Vagina (tissue), 2 donors: ENCODE measurements around the gene CLASP2.
"Not testable (repeated sequence)": the region's sequence is repeated elsewhere in the genome, so short reads cannot be mapped to it uniquely, and the experiment has no call there.

Experiments used
- POLR2A ChIP-seq, 2 donors: fragments of 450-650 bp; IDR thresholded peaks; one replicate each; pipeline ENCODE4 v1.6.1; 2017; ENCODE audit warnings: antibody characterized with exemption in 2 of 2, mild to moderate bottlenecking in 2 of 2, moderate library complexity in 2 of 2
- POLR2AphosphoS5 ChIP-seq, 2 donors: sonication (generic); formaldehyde crosslinking; IDR thresholded peaks; one replicate each; pipeline ENCODE4 v1.9.0; 2017; ENCODE audit warnings: antibody characterized with exemption in 2 of 2, mild to moderate bottlenecking in 2 of 2, low read depth in 1 of 2; ENCODE audit not compliant: insufficient read depth in 1 of 2
- TF ChIP-seq, protein P1 (sequence below), 3 experiments: fragments of 450-650 bp in 2 of 3; fragments of 200-600 bp in 1 of 3; sonication (generic) in 1 of 3; IDR thresholded peaks; one replicate each; pipeline ENCODE4 v1.5.1; 2017 to 2019; ENCODE audit warnings: antibody characterized with exemption in 3 of 3, mild to moderate bottlenecking in 2 of 3, moderate library complexity in 2 of 3

DNA sequence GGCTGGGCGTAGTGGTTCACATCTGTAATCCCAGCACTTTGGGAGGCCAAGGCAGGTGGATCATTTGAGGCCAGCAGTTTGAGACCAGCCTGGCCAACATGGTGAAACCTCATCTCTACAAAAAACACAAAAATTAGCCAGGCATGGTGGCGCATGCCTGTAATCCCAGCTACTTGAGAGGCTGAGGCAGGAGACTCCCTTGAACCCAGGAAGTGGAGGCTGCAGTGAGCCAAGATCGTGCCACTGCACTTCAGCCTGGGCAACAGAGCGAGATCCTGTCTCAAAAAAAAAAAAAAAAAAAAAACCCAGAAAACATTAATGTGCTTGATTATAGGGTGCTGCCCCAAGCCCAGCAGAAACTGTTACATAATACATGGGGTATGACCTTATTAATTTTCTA is 67.0 kb downstream of the CLASP2 start:
- TF ChIP-seq, protein P1, sequence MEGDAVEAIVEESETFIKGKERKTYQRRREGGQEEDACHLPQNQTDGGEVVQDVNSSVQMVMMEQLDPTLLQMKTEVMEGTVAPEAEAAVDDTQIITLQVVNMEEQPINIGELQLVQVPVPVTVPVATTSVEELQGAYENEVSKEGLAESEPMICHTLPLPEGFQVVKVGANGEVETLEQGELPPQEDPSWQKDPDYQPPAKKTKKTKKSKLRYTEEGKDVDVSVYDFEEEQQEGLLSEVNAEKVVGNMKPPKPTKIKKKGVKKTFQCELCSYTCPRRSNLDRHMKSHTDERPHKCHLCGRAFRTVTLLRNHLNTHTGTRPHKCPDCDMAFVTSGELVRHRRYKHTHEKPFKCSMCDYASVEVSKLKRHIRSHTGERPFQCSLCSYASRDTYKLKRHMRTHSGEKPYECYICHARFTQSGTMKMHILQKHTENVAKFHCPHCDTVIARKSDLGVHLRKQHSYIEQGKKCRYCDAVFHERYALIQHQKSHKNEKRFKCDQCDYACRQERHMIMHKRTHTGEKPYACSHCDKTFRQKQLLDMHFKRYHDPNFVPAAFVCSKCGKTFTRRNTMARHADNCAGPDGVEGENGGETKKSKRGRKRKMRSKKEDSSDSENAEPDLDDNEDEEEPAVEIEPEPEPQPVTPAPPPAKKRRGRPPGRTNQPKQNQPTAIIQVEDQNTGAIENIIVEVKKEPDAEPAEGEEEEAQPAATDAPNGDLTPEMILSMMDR (IDR thresholded peaks at IDR 0.05) = not testable (repeated sequence)
- not testable (repeated sequence) for TF ChIP-seq POLR2A (IDR thresholded peaks at IDR 0.05); POLR2AphosphoS5 (IDR thresholded peaks at IDR 0.05; ENCODE audit: insufficient read depth in 1 of 2, low read depth in 1 of 2)
